H54 (cell line): Measurements from ENCODE around the gene DOC2A.

Experiments used
- DNase-seq: peaks from one replicate; pipeline ENCODE4 v3.0.0; 2011; ENCODE audit warnings: low spot score, mixed read lengths; ENCODE audit not compliant: insufficient read length
- FAIRE-seq: peaks from 3 replicates; lab custom pipeline; 2011; peaks lifted over from hg19 to GRCh38; lab: Jason Lieb, UNC
- POLR2A ChIP-seq: IDR thresholded peaks from 2 replicates; pipeline ENCODE4 v1.6.1; 2011; ENCODE audit warnings: low read depth, mild to moderate bottlenecking, low read length

Gene DOC2A

GRCh38 chr16:29993903-29994599 is 16.8 kb downstream of the DOC2A start:
- FAIRE-seq (no peak), DNase-seq (no peak)
- TF ChIP-seq POLR2A = no peak

DNA sequence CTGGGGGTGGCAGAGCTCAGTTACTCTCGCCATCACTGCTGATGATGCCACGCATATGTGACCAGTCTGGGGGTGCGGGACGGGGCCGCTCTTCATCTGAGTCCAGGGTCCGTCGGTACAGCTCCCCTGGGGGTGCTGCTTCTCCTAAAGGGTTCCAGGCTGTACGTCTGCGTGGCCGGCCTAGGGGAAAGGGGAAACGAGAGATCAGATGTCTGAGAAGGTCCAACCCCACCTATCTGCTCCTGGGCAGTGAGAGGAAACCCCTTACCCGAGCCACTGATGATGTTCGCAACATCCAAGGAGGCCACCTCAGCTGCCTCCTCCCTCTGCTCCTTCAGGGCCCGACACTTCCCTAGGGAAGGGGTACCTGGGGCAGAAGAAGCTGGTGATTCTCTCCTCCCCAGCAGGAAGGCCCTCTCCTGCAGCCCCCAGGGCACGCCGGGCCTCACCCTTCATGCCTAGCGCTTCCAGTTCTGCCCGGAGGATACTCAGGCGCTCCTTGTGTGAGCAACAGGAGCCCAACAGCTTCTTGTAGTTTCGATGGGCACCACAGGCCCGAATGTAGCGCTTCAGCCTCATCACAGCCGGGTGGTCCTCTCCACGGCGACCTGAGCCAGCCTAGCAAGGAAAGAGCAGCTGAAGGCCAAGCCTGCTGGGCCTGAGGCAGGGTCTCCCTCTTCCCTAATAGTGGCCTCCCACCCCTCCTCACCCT is 17.5 kb downstream of the DOC2A start:
- no peak for FAIRE-seq
- no peak for DNase-seq
- TF ChIP-seq POLR2A = no peak

GRCh38 chr16:29992344-29992967 is 18.4 kb downstream of the DOC2A start:
- TF ChIP-seq POLR2A = no peak
- DNase-seq (no peak), FAIRE-seq (no peak)

- no peak for TF ChIP-seq POLR2A
- DNase-seq = no peak
- FAIRE-seq = no peak
Observed at GRCh38 chr16:29991571-29991904, 19.3 kb downstream of the DOC2A start.

- TF ChIP-seq POLR2A = no peak
- no peak for DNase-seq
- no peak for FAIRE-seq
Observed at GRCh38 chr16:29990883-29991570, 19.8 kb downstream of the DOC2A start.

DNA sequence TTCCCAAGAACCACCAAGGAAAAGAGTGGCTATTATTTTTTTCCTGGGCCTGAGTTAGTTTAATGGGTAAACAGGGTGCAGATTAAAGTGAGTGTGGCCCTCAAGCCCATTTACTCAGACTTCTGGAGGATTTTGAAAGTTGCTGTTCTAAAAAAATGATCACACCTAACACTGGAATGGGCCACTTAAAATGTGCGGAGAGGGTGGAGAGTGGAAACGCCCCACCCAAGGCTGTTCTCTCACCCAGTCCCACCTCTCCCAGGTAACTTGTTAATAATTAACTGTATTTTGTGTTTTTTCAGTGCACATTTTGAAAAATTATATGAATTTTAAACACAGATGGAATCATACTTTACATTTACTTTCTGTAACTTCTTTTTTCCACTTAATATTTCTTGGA is 20.8 kb downstream of the DOC2A start:
- no peak for DNase-seq

GRCh38 chr16:29989111-29989858 is 21.5 kb downstream of the DOC2A start:
- DNase-seq = no peak
- no peak for TF ChIP-seq POLR2A
- no peak for FAIRE-seq

More for the DNA sequence above, 20.8 kb downstream of the DOC2A start:
- TF ChIP-seq POLR2A = no peak
- no peak for FAIRE-seq

- TF ChIP-seq POLR2A = no peak
- DNase-seq (no peak), FAIRE-seq (no peak)
Observed at GRCh38 chr16:29988346-29989075, 22.3 kb downstream of the DOC2A start.

DNA sequence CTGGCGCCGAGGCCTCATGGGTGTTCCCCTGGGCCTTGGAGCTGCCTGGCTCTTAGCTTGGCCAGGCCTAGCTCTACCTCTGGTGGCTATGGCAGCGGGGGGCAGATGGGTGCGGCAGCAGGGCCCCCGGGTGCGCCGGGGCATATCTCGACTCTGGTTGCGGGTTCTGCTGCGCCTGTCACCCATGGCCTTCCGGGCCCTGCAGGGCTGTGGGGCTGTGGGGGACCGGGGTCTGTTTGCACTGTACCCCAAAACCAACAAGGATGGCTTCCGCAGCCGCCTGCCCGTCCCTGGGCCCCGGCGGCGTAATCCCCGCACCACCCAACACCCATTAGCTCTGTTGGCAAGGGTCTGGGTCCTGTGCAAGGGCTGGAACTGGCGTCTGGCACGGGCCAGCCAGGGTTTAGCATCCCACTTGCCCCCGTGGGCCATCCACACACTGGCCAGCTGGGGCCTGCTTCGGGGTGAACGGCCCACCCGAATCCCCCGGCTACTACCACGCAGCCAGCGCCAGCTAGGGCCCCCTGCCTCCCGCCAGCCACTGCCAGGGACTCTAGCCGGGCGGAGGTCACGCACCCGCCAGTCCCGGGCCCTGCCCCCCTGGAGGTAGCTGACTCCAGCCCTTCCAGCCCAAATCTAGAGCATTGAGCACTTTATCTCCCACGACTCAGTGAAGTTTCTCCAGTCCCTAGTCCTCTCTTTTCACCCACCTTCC is 23.3 kb downstream of the DOC2A start:
- TF ChIP-seq POLR2A = no peak
- no peak for FAIRE-seq
- no peak for DNase-seq

GRCh38 chr16:29986931-29987330 is 23.9 kb downstream of the DOC2A start:
- no peak for TF ChIP-seq POLR2A
- FAIRE-seq = no peak

DNA sequence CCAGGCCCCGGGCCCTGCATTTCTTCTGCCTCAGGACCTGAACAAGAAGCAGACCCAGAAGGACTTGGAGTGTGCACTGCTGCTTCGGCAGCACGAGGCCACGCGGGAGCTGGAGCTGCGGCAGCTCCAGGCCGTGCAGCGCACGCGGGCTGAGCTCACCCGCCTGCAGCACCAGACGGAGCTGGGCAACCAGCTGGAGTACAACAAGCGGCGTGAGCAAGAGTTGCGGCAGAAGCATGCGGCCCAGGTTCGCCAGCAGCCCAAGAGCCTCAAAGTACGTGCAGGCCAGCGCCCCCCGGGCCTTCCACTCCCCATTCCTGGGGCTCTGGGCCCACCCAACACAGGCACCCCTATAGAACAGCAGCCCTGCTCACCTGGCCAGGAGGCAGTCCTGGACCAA is 24.6 kb downstream of the DOC2A start:
- no peak for TF ChIP-seq POLR2A
- no peak for DNase-seq
- FAIRE-seq = no peak

More at GRCh38 chr16:29986931-29987330, 23.9 kb downstream of the DOC2A start:
- no peak for DNase-seq

- no peak for FAIRE-seq
- no peak for DNase-seq
- no peak for TF ChIP-seq POLR2A
Observed at GRCh38 chr16:29985271-29985811, 25.5 kb downstream of the DOC2A start.
